GM12872 (cell line): ENCODE results near the gene SNAI1.

Experiments
- CTCF ChIP-seq: IDR thresholded peaks from 3 replicates; pipeline ENCODE4 v1.5.1; 2011; ENCODE audit warnings: low read depth, mild to moderate bottlenecking, low read length, moderate library complexity; ENCODE audit not compliant: insufficient read depth

The SNAI1 gene

DNA sequence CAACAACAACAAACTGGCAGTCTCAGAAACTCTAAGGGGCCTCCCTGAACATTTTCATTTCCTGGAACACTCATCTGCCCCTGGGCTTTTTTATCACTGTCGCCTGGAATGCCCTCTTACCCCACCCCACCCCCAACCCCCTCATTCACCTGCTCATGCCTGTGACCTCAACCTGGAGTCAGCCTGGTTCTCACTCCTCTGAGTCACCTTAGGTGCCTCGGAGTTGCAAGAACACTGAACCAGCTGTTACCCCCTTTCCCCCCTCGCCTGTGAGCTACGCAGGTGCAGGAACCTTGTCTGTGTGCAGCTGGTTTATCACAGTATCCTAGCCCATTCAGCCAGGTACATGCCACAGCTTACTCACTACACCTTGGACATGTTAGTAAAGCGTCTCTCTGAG is 12.8 kb upstream of the SNAI1 start:
- no peak for TF ChIP-seq CTCF

GRCh38 chr20:49970498-49970897 is 12.3 kb upstream of the SNAI1 start:
- TF ChIP-seq CTCF = no peak

DNA sequence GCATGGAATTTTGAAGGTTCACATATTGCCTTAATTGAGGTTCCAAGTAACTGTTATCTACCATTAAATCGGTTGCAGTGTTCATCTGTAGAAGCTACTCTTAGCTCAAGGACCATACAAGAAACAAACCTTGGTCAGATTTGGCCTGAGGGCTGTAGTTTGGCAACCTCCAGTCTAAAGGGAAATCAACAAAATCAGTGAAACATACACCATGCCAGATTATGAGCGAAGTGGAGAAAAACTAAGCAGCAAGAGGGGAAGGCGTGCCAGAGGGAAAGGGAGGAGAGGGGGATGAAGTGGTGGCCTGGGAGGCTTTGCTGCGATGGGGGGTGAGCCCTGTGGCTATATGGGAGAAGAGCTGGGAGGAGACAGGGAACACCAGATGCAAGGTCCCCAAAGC is 8.8 kb upstream of the SNAI1 start:
- no peak for TF ChIP-seq CTCF

GRCh38 chr20:49976542-49976941 is 6.2 kb upstream of the SNAI1 start:
- TF ChIP-seq CTCF = no peak

DNA sequence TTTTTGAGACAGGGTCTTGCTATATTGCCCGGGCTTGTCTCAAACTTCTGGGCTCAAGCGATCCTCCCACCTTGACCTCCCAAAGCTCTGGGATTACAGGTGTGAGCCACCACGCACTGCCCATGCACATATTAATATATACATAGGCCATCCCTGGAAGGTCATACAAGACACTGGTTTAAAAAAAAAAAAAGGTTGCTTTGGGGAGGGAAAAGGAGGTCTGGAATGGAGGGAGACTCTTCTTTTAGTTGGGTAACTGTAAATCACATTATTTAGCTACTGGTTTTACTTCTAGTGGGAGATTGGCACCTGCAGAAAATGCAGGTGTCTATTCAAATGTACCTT is 4.1 kb upstream of the SNAI1 start:
- TF ChIP-seq CTCF = no peak

- TF ChIP-seq CTCF = peak; percentile 98
Measured at GRCh38 chr20:49979030-49979832, 3.5 kb upstream of the SNAI1 start.

DNA sequence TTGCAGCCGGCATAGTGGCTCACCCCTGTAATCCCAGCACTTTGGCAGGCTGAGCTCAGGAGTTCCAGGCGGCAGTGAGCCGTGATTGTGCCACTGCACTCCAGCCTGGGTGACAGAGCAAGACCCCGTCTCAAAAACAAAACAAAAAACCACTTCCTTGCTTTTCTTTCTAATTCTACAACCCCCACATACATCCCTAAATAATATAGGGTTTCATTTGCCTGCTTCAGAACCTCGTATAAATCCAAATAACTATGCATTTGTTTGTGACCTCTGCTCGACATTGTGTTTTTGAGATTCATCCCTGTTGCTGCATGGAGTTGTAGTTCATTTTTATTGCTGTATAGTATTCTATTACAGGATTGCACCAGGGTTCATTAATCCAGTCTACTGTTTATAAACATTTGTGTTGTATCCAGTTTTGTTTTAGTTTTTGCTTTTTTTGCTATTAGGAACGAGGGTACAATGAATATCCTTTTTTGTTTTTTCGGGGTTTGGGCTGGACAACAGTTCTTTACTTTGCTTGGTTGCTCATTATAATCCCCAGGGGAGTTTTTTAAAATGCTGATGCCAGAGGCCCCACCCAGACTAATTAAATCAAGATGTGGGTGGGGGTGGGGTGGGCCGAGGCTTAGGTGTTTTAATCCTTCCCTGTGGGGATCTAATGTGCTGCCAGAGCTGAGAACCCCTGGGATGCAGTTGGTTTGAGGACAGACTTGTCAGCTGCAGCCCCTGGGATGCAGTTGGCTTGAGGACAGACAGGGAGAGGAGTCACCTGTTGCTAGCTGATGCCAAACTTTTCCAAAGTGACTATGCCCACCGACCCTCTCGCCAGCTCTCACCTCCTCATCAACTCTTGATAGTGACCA is 2.4 kb upstream of the SNAI1 start:
- TF ChIP-seq CTCF = no peak
